GM19324 (cell line): ENCODE results near the gene TRIM65.
A peak's percentile ranks its signal among the peaks of the same experiment; 100 is the strongest.
"Not testable (repeated sequence)": the region's sequence is repeated elsewhere in the genome, so short reads cannot be mapped to it uniquely, and the experiment has no call there.

Experiments used
- ATAC-seq: cut with Tn5 transposase; IDR thresholded peaks from one replicate; pipeline ENCODE4 v1.9.1; 2021; ENCODE audit warnings: mild to moderate bottlenecking, moderate library complexity; ENCODE audit not compliant: unreplicated experiment, low FRiP score

TRIM65 gene

GRCh38 chr17:75854881-75855309 is 41.9 kb downstream of the TRIM65 start:
- no peak for ATAC-seq

- no peak for ATAC-seq
Measured at GRCh38 chr17:75854101-75854748, 42.5 kb downstream of the TRIM65 start.

- no peak for ATAC-seq
Measured at GRCh38 chr17:75853433-75853832, 43.3 kb downstream of the TRIM65 start.

GRCh38 chr17:75851693-75851991 is 45.1 kb downstream of the TRIM65 start:
- ATAC-seq, result not testable (repeated sequence)

GRCh38 chr17:75850928-75851692 is 45.6 kb downstream of the TRIM65 start:
- no peak for ATAC-seq

- no peak for ATAC-seq
Measured at GRCh38 chr17:75849724-75850123, 47.0 kb downstream of the TRIM65 start.

GRCh38 chr17:75849279-75849646 is 47.5 kb downstream of the TRIM65 start:
- no peak for ATAC-seq

GRCh38 chr17:75848523-75849278 is 48.0 kb downstream of the TRIM65 start:
- no peak for ATAC-seq

GRCh38 chr17:75847614-75848522 is 48.9 kb downstream of the TRIM65 start:
- no peak for ATAC-seq

GRCh38 chr17:75846692-75847613 is 49.8 kb downstream of the TRIM65 start:
- no peak for ATAC-seq

GRCh38 chr17:75845933-75846691 is 50.6 kb downstream of the TRIM65 start:
- ATAC-seq, result no peak

- ATAC-seq, result peak; percentile 44
Measured at GRCh38 chr17:75845058-75845711, 51.6 kb downstream of the TRIM65 start.

- ATAC-seq, result no peak
Measured at GRCh38 chr17:75844530-75845057, 52.2 kb downstream of the TRIM65 start.

GRCh38 chr17:75843577-75844529 is 52.9 kb downstream of the TRIM65 start, which contains the start of gene UNC13D:
UNC13D (minus strand) TSS chr17:75844404; CDS start chr17:75844337, 67 bp downstream.
- ATAC-seq, result no peak

- no peak for ATAC-seq
Measured at GRCh38 chr17:75842963-75843576, 53.7 kb downstream of the TRIM65 start.

- ATAC-seq, result no peak
Measured at GRCh38 chr17:75842411-75842810, 54.3 kb downstream of the TRIM65 start.
